NCI-H748 (cell line): Measurements from ENCODE around the gene FOXI1.
"Not testable (repeated sequence)": the region's sequence is repeated elsewhere in the genome, so short reads cannot be mapped to it uniquely, and the experiment has no call there.

Source experiments
- DNase-seq: peaks from one replicate; lab custom pipeline; 2025; ENCODE audit not compliant: unreplicated experiment; lab: John Stamatoyannopoulos, UW

Gene FOXI1

GRCh38 chr5:170092455-170093101, 13.1 kb upstream of the FOXI1 start:
- DNase-seq: no peak

GRCh38 chr5:170094329-170094728, 11.4 kb upstream of the FOXI1 start:
- not testable (repeated sequence) for DNase-seq

GRCh38 chr5:170095646-170096045, 10.1 kb upstream of the FOXI1 start:
- DNase-seq: no peak

GRCh38 chr5:170097934-170098333, 7.8 kb upstream of the FOXI1 start:
- DNase-seq: no peak

GRCh38 chr5:170100066-170100943, 5.4 kb upstream of the FOXI1 start:
- peak; percentile 84 for DNase-seq

GRCh38 chr5:170103447-170103846, 2.2 kb upstream of the FOXI1 start:
- DNase-seq: no peak

GRCh38 chr5:170104299-170104698, 1.4 kb upstream of the FOXI1 start:
- DNase-seq: no peak

GRCh38 chr5:170104710-170105109, 987 bp upstream of the FOXI1 start:
- DNase-seq: no peak

- no peak for DNase-seq
Measured at GRCh38 chr5:170107674-170108073, 2.0 kb downstream of the FOXI1 start.

- no peak for DNase-seq
Measured at GRCh38 chr5:170108266-170108785, 2.6 kb downstream of the FOXI1 start.

- no peak for DNase-seq
Measured at GRCh38 chr5:170109059-170110031, 3.6 kb downstream of the FOXI1 start.

GRCh38 chr5:170110403-170111087, 4.8 kb downstream of the FOXI1 start:
- no peak for DNase-seq

- DNase-seq: no peak
Measured at GRCh38 chr5:170111088-170111785, 5.5 kb downstream of the FOXI1 start.

GRCh38 chr5:170112876-170113521, 7.3 kb downstream of the FOXI1 start:
- DNase-seq: no peak

GRCh38 chr5:170113522-170113900, 7.8 kb downstream of the FOXI1 start:
- no peak for DNase-seq

- no peak for DNase-seq
Measured at GRCh38 chr5:170114271-170114670, 8.6 kb downstream of the FOXI1 start.

- no peak for DNase-seq
Measured at GRCh38 chr5:170115925-170116324, 10.2 kb downstream of the FOXI1 start.

- DNase-seq: no peak
Measured at GRCh38 chr5:170117736-170118135, 12.0 kb downstream of the FOXI1 start.

GRCh38 chr5:170120576-170120975, 14.9 kb downstream of the FOXI1 start:
- DNase-seq: no peak
